DOHH2 (cell line): Measurements from ENCODE around the gene TMEM132D.

ENCODE experiments used
- CTCF ChIP-seq: fragments of 200-600 bp; sonication (generic); IDR thresholded peaks from one replicate; pipeline ENCODE4 v1.5.1; 2014; ENCODE audit warnings: antibody characterized with exemption, mild to moderate bottlenecking, low read depth, low read length; ENCODE audit not compliant: poor library complexity, severe bottlenecking
- EZH2phosphoT487 ChIP-seq: fragments of 200-600 bp; sonication (generic); IDR thresholded peaks from 2 replicates; pipeline ENCODE4 v1.6.1; 2017; ENCODE audit warnings: borderline replicate concordance, mild to moderate bottlenecking, antibody characterized with exemption, low read length, moderate library complexity, mixed read lengths

GRCh38 chr12:129503802-129504201, 400.0 kb downstream of the TMEM132D start:
- TF ChIP-seq CTCF, result no peak
- no peak for TF ChIP-seq EZH2phosphoT487
